Stimulated activated naive CD8-positive, alpha-beta T cell treated with anti-CD3 and anti-CD28 coated beads, Interleukin-15, Interleukin-2, amounts not matched to agents 100 U/mL and 50 U/mL, for 24 hours (primary cell): ENCODE data around the gene TCP1.
A peak's percentile ranks its signal among the peaks of the same experiment; 100 is the strongest.
"Not testable (repeated sequence)": the region's sequence is repeated elsewhere in the genome, so short reads cannot be mapped to it uniquely, and the experiment has no call there.

ENCODE experiments used
- ATAC-seq: fragments of 150-1000 bp; cut with Tn5 transposase; one replicate; pipeline ENCODE4 v1.10.0; 2021
- DNase-seq: peaks from one replicate; pipeline ENCODE4 v3.0.0; 2021

Gene TCP1

DNA sequence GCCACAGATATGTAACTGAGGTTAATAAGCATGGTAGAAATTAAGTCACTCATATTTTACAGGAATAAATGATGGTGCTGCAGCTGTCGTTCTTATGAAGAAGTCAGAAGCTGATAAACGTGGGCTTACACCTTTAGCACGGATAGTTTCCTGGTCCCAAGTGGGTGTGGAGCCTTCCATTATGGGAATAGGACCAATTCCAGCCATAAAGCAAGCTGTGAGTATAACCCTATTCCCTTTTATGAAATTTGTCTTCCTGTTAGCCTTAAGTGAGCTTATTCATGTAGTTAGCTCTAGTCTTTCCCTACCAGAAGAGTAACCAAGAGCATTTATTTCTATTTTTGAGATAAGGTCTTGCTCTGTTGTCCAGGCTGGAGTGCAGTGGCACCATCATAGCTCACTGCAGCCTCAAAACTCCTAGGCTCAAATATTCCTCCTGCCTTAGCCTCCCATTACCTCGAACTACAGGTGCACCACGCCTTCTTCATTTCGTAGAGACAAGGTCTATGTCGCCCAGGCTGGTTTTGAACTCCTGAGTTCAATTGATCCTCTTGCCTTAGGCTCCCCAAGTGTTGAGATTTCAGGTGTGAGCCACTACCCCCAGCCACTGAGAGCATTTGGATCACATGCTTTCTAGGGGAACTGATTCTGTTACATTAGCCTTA, 12.0 kb downstream of the TCP1 start:
- ATAC-seq (no peak), DNase-seq (no peak)

DNA sequence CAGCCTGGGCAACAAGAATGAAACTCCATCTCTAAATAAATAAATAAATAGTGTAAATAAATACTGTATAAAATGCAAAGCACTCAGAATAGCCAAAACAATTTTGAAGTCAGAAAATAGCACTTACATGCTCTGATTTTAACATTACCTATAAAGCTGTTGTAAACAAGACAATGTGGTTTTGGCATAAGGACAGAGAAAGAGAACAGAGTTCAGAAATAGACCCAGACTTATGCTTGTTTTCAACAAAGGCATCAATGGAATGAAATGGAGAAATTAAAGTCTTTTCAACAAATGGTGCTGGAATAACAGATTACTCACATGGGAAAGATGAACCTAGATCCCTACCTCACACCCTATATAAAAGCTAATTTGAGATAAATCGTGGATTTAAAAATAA, 17.2 kb downstream of the TCP1 start:
- ATAC-seq (no peak), DNase-seq (no peak)

DNA sequence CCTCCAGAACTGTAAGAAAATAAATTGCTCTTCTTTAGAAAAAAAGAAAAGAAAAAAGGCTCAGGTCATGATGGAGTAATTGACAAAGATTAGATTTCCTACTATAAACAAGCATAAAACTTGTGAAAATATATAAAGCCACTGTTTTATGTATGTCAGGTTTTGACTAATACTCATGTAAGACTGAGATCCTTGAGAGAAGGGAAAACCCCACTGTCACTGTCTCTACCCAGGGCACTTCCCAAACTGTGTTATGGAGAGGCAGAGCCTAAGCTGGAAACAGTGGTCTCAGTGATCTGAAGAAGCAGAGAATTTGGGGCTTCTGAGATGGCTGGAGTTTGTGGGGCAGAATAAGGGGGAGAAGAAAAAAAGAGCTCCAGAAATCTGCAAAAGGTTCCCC, 19.9 kb downstream of the TCP1 start:
- DNase-seq (no peak), ATAC-seq (no peak)

DNA sequence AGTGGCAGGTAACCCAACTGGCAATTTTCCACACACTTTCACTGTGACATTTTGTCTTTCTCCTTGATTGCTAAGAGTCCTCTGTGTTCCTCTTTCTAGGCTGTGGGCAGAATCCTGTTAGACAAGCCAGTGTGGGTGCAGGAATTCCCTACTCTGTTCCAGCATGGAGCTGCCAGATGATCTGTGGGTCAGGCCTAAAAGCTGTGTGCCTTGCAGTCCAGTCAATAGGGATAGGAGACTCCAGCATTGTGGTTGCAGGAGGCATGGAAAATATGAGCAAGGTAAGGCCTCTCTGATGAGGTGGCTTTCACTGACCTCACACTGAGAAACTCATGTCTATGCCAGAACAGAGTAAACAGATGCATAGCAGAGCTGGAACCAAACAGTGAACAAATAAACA, 22.5 kb downstream of the TCP1 start:
- ATAC-seq (no peak), DNase-seq (no peak)

DNA sequence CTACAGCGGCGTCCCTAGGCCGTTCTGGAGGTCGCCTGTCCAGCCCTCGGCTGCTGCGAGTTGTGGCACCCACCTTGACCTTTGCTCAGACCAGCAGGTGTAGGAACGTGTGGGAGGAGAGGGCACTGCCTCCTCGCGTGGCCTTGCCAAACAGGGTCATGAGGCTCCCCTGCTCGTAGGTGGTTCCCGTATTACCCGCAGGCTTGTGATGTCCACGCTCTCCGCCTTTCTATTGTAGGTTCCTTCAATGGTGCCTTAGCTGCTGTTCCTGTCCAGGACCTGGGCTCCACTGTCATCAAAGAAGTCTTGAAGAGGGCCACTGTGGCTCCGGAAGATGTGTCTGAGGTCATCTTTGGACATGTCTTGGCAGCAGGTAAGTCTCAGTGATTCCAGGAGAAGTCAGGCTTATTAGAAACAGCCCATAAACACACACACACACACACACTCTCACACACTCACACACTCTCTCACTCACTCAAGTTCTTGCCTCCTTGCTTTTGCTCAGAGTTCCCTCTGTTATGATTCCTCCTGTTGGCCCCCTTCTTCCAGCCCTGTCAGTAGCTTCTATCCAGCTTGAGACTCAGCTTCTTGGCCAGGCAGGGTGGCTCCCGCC, 26.6 kb downstream of the TCP1 start:
- DNase-seq (peak; percentile 31), ATAC-seq (no peak)

DNA sequence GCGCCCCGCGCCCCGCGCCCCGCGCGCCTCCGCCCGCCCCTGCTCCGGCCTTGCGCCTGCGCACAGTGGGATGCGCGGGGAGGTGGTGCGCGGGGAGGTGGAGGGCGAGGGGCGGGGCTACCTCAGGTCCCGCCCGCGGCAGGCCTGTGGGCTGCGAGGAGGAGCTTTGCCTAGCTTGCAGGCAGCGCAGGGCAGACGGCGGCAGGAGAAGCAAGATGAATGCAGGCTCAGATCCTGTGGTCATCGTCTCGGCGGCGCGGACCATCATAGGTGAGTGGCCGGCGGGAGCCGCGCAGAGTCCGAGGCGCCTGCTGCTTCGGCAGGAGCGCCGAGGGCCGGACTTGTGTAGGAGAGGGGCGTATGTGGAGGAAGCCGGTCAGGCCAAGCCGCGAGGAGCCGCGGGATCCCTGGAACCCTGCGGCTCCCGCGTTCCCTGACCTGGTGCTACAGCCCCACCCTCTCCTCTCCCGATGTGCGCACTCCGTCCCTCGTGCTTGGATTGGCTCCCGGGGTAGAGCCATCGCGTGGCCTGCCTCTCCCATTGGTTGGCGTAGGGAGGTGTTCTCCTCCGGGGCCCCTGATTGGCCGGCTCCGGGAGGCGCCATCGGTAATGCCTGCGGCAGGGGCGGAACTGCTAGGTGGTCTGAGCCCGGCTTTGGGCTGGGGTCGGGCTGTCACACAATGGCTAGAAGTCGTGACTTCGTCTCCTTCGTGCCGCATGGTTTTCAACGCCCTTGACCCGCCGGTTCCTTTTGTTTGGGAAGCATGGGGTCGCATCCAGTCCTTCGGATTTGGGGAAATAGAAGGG, 27.3 kb downstream of the TCP1 start, which contains the start of gene ACAT2:
ACAT2 (plus strand) TSS at position 173 of the 808 bp plus-strand sequence; CDS start at position 216, 43 bp downstream.
- peak; percentile 99 for ATAC-seq

DNA sequence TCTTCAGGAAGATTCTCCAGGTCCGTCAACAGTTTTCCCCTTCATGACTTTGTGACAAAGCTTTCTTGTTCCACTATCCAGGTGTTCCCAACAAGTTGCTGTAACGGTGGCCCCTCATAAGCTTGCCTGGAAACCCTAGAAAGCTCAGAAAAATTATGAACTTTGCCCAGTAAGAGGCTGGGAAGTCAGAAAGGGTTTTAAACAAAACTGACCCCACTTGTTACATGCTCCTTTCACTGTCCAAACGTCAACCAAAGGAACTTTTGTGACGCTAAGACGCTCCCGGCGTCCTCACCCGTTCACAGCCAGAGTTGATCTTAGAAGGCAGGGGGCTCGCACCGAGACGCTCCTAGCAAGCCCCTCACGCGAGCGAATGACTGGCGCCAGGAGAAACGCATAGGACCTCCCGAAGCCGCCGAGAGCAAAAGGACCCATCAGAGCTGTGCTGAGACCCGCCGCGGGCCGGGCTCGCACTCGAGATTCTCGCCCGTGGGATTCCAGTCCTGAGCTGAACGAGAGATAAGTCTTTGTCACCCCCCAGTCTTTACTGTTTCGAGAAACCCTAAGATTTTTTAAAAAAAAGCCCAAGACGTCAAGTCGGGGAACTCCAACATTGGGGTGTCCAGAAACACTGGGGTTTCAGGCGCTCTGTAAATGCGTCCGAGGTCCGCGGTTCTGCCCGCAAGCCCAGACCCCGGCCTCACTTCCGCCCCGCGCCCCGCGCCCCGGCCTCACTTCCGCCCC, 28.1 kb downstream of the TCP1 start:
- ATAC-seq (peak; percentile 2), DNase-seq (peak; percentile 37)

More for the DNA sequence above, 27.3 kb downstream of the TCP1 start, which contains the start of gene ACAT2:
- peak; percentile 92 for DNase-seq

DNA sequence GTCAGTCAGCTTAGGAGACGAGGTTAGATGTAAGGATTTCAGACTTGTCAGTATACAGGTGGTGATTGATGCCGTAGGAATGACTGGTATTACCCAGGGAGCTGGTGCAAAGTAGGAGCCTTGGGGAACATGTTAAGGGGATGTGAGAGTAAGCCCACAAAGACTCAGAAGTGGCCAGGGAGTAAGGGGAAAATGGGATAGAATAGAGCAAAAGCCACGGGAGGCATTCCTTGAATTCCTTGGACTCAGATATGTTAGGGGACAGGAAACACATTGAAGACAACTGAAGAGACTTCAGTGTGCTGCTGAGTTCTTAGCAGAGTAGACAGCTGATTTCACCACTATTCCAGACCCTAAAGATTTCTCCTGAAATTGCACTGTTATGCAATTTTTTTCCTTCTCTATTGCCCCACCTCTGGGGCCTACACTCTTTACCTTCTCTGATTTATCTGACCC, 28.8 kb downstream of the TCP1 start:
- ATAC-seq, result no peak

DNA sequence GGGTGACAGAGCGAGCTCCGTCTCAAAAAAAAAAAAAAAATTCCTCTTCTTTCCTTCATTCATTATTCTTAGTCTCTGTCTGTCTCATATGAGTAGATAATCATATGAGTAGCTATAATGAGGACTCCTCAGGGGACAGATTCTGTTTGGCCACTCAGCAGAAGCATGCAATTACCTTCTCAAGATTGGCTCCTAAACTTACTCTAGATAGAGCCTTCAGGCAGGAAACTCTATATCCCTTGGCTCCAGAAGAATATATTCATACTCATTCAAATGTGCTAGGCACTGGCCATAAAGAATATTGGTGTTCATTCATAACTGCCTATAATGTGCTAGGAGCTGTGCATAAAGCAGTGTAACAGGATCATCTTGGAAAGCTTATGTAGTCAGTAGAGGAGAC, 29.8 kb downstream of the TCP1 start:
- no peak for DNase-seq
- ATAC-seq, result no peak

More for the DNA sequence above, 28.8 kb downstream of the TCP1 start:
- no peak for DNase-seq

DNA sequence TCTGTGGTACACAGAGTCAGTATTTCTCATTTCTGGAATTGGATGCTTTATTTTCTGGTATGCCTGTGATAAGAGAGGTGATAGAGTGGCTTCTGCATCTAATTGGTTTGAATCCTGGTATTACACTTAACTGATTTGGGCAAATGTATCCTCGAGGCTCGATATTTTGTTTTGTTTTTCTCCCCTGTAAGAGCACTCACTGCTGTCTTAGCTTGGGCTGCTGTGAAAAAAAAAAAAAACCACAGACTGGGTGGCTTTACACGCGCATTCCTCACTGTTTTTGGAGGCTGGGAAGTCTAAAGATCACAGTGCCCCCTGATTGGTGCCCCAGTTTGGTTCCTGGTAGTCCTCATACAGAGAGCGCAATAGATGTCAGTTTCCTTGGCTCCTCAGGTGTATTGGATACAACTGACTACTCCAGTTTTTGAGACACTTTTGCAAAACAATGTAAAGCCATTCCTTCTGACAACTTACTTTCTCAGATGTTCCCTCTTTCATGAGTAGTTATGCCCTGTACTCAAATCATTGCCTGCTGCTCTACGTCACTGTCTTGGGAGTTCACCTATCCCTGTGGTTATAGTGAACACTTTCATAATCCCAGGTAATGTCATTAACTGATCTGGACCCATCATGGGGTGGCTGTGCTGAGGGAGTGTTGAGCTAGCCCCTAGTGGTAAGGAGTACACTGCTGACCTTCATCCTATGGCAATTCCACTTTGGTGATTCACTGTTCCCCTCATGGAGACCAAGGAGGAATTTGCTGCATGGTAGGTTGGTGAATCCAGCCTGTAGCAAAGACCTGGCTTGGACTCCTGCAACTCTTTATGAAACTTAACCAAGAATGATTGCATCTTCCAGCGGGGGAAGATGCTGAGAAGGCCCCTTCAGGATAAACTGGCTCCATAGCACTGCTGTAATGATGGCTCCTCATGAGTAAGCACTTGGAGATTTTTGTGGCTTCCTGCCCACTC, 31.1 kb downstream of the TCP1 start:
- DNase-seq, result no peak
- no peak for ATAC-seq

DNA sequence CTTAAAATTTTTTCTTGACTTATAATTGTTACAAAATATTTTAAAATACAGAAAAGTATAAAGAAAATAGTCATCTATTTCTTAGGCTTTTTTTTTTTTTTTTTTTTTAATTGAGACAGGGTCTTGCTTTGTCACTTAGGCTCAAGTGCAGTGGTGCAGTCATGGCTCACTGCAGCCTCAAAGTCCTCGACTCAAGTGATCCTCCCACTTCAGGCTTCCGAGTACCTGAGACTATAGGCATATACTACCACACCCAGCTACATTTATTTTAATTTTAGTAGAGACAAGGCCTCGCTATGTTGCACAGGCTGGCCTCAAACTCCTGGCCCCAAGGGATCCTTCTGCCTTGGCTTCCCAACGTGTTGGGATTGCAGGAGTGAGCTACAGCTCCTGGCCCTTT, 32.9 kb downstream of the TCP1 start:
- DNase-seq, result no peak
- ATAC-seq, result no peak

DNA sequence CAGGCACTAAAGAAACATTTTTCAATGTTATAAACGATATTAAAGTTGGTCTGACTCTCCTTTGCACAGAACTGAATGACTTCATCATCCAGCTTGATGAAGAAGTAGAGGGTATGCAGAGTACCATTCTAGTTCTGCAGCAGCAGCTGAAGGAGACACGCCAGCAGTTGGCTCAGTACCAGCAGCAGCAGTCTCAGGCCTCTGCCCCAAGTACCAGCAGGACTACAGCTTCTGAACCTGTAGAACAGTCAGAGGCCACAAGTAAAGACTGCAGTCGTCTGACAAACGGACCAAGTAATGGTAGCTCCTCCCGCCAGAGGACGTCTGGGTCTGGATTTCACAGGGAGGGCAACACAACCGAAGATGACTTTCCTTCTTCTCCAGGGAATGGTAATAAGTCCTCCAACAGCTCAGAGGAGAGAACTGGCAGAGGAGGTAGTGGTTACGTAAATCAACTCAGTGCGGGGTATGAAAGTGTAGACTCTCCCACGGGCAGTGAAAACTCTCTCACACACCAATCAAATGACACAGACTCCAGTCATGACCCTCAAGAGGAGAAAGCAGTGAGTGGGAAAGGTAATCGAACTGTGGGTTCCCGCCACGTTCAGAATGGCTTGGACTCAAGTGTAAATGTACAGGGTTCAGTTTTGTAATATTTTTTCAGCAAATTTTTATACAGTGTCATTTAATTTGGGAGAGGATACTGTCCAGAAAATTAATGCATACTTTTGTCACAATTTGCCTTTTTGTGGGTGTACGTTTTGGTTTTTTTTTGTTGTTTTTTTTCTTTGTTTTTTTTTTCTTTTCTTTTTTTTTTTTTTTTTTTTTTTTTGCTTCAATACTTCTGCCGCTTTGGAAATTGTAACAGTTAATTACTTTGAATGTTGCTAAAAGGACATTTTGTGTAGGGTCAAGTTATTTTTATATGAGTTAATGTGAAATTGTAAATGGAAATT, 34.2 kb downstream of the TCP1 start:
- ATAC-seq, result peak; percentile 20
- no peak for DNase-seq

DNA sequence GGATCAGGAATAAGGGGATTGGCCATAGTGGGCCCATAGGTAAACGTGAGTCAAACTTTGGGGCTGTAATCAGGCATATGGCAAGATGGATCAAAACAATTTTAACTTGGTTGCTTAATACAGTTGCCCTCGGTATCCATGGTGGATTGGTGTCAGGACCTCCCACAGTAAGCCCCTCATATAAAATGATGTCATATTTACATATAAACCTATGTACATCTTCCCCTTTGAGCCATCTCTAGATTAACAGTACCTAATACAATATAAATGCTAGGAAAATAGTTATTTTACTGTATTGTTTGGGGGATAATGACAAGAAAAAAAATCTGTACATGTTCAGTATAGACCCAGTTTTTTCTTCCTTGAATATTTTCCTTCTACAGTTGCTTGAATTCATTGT, 35.0 kb downstream of the TCP1 start:
- DNase-seq (no peak), ATAC-seq (no peak)

DNA sequence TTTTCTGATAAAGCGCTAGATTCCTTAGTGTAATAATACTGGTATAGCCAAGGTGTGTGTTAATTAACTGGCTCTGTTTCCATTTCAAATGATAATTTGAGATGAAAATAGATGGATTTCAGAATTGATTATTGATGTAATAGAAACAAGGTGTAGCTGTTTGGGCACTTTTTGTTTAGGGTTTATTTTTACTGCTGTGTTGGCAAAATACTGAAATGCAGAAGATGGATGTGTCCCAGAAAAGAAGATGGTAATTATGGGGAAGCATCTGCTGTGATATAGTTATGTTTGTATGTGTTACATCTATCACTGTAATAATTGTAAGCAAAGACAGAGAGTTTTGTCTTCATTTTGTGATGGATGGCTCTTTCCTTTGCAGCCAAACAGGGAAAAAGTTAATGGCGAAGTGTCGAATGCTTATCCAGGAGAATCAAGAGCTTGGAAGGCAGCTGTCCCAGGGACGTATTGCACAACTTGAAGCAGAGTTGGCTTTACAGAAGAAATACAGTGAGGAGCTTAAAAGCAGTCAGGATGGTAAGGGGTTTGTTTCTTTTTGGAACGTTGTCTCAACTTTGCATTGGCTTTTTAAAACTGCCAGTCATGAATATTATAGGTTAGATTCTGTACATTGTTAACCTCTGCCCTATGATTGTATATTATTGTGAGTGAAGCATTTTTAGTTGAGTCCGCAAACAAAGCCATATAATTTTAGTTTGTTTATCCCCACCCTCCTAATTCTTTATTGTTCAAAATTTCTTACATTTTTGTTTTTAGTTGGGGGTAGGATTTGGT, 36.1 kb downstream of the TCP1 start:
- ATAC-seq, result no peak
- no peak for DNase-seq

DNA sequence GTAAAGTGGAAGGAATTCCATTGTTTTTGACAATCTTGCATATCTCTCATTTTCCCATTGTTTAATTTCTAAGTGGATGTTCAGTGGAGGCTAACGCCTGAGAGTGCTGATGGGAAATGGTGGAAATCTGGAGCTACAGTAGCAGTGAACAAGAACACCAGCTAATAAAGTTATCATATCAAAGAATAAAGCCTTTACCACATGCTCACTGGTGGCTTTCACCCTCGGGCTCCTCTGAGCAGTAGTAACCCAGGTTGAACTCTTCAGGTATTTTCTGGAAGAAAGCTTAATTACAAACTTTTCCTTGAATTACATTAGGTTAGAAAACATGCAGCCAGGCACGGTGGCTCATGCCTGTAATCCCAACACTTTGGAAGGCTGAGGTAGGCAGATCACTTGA, 38.0 kb downstream of the TCP1 start:
- ATAC-seq, result no peak

DNA sequence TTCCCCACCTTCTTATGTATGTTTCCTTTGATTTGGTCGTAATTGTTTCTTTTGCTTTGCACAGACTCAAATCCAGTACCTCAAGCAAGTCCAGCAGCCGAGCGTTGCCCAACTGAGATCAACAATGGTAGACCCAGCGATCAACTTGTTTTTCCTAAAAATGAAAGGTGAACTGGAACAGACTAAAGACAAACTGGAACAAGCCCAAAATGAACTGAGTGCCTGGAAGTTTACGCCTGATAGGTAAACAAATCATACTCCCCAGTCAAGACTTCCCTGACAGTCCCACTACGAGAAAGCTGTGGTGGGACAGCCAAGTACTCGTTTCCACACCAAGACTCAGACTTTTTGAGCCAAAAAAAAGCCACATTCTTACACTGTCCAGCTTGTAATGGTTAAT, 41.3 kb downstream of the TCP1 start:
- ATAC-seq, DNase-seq: not testable (repeated sequence)

More for the DNA sequence above, 38.0 kb downstream of the TCP1 start:
- no peak for DNase-seq

DNA sequence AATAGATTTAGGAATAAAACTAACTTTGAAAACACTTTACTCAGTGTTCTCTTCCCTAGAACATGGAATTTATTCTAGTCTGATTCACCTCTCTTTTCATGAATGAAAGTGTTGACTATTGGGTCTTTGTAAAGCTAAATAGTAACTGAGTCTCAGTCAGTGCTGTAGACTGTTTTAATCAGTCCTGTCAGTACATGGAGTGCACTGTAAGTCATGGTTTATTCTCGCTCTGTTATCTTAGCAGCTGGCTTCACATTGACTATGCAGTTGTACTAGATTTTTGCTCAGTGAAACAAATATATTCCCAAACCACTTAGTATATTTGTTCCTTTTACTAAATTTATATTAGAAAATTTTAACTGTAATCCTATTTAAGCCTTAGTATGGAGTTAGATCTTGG, 42.6 kb downstream of the TCP1 start:
- ATAC-seq (no peak), DNase-seq (no peak)

DNA sequence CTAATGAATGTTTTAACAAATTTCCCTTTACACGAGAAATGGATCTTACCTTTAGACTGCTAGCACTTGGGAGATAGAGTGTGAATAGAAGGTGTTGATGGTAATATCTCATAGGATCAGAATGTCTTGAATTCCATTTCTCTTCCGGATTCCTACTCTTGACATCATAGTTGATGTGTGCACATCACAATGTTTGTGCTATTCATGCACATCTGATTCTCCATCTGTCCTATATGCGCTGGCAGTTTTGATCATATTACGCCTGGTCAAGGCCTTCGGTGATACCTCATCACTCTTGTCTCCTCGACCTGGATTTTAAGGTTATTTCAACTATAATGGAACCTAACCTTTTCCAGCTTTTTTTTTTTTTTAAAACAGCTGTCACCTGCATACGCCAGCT, 44.3 kb downstream of the TCP1 start:
- ATAC-seq (no peak), DNase-seq (no peak)

DNA sequence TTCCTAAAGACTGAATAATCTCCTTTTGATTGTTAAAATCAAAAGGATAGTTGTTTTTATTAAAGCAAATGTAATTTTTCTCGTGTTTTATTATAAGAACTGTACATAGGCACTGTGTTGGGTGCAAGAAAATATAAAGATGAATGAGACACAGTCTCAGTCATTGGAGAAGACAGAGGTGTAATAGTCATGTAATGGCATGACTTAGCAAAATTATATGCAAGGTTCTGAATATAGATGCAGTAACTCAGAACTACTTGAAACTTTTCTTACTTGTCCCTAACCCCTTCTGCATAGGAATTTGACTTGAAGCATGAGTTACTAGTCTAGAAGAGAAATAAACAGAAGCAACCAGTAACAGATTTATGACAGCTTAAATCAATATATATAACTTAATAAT, 47.2 kb downstream of the TCP1 start:
- ATAC-seq, result no peak
- no peak for DNase-seq
